GM21360 (cell line): ENCODE measurements around the gene BLOC1S1.
A peak's percentile ranks its signal among the peaks of the same experiment; 100 is the strongest.
"Not testable (repeated sequence)": the region's sequence is repeated elsewhere in the genome, so short reads cannot be mapped to it uniquely, and the experiment has no call there.

Source experiments
- ATAC-seq: cut with Tn5 transposase; IDR thresholded peaks from one replicate; pipeline ENCODE4 v1.9.1; 2021; ENCODE audit warnings: mild to moderate bottlenecking, moderate library complexity; ENCODE audit not compliant: unreplicated experiment

BLOC1S1 gene

GRCh38 chr12:55743406-55744339, 27.8 kb downstream of the BLOC1S1 start:
- peak; percentile 46 for ATAC-seq

- no peak for ATAC-seq
Measured at GRCh38 chr12:55744340-55745030, 28.6 kb downstream of the BLOC1S1 start.

GRCh38 chr12:55745361-55746173, 29.7 kb downstream of the BLOC1S1 start:
- no peak for ATAC-seq

GRCh38 chr12:55746174-55746912, 30.5 kb downstream of the BLOC1S1 start:
- ATAC-seq, result no peak

GRCh38 chr12:55746913-55747231, 31.0 kb downstream of the BLOC1S1 start:
- ATAC-seq, result no peak

GRCh38 chr12:55748230-55748993, 32.6 kb downstream of the BLOC1S1 start:
- ATAC-seq, result no peak

- ATAC-seq, result no peak
Measured at GRCh38 chr12:55755246-55755645, 39.4 kb downstream of the BLOC1S1 start.

- ATAC-seq, result no peak
Measured at GRCh38 chr12:55757701-55758100, 41.9 kb downstream of the BLOC1S1 start.

- not testable (repeated sequence) for ATAC-seq
Measured at GRCh38 chr12:55758575-55758974, 42.7 kb downstream of the BLOC1S1 start.

GRCh38 chr12:55760663-55761062, 44.8 kb downstream of the BLOC1S1 start:
- ATAC-seq, result no peak

- ATAC-seq, result no peak
Measured at GRCh38 chr12:55762646-55763045, 46.8 kb downstream of the BLOC1S1 start.

- no peak for ATAC-seq
Measured at GRCh38 chr12:55765736-55766290, 50.0 kb downstream of the BLOC1S1 start.

GRCh38 chr12:55767156-55767555, 51.3 kb downstream of the BLOC1S1 start:
- ATAC-seq, result no peak
